Endothelial cell of umbilical vein (primary cell): ENCODE measurements around the gene TMEM234.

Experiments used
- EZH2 ChIP-seq: IDR thresholded peaks from 2 replicates; pipeline ENCODE4 v1.6.1; 2012; ENCODE audit warnings: borderline replicate concordance, low read depth, mild to moderate bottlenecking, moderate library complexity, low read length, inconsistent platforms; ENCODE audit not compliant: severe bottlenecking
- POLR2AphosphoS5 ChIP-seq: IDR thresholded peaks from 2 replicates; pipeline ENCODE4 v1.6.1; 2012; ENCODE audit warnings: low read depth, mild to moderate bottlenecking, control low read depth, low read length, moderate library complexity; ENCODE audit not compliant: insufficient read depth
- TF ChIP-seq, protein P1 (sequence below), 2 donors: IDR thresholded peaks; 1 replicate in 1 of 2; 2 replicates in 1 of 2; pipeline ENCODE4 v1.5.1; 2011; ENCODE audit warnings: low read length in 2 of 2, mild to moderate bottlenecking in 2 of 2, moderate library complexity in 2 of 2, control low read depth in 1 of 2, inconsistent platforms in 1 of 2, low read depth in 1 of 2; ENCODE audit not compliant: insufficient read depth in 1 of 2; ENCODE audit errors: extremely low read depth in 1 of 2

GRCh38 chr1:32263744-32264143 lies 41.6 kb upstream of the TMEM234 start:
- TF ChIP-seq, protein P1, sequence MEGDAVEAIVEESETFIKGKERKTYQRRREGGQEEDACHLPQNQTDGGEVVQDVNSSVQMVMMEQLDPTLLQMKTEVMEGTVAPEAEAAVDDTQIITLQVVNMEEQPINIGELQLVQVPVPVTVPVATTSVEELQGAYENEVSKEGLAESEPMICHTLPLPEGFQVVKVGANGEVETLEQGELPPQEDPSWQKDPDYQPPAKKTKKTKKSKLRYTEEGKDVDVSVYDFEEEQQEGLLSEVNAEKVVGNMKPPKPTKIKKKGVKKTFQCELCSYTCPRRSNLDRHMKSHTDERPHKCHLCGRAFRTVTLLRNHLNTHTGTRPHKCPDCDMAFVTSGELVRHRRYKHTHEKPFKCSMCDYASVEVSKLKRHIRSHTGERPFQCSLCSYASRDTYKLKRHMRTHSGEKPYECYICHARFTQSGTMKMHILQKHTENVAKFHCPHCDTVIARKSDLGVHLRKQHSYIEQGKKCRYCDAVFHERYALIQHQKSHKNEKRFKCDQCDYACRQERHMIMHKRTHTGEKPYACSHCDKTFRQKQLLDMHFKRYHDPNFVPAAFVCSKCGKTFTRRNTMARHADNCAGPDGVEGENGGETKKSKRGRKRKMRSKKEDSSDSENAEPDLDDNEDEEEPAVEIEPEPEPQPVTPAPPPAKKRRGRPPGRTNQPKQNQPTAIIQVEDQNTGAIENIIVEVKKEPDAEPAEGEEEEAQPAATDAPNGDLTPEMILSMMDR (IDR thresholded peaks at IDR 0.05; ENCODE audit: extremely low read depth in 1 of 2, insufficient read depth in 1 of 2, low read depth in 1 of 2, low read length in 2 of 2) = no peak
- TF ChIP-seq EZH2 (no peak), POLR2AphosphoS5 (no peak)
